Activated T-helper 2 cell treated with anti-CD3 and anti-CD28 coated beads, Interferon-gamma antibody, Interleukin-2, Interleukin-4, amounts not matched to agents 10 μg/mL and 5 μg/mL and 100 μg/mL, durations not matched to agents 14 hours and 24 hours and 36 hours (primary cell): ENCODE measurements around the gene CHID1. TPM values are rescaled to one million over a fixed set of nuclear protein-coding genes. Genes with fewer than 3 reads are reported as not detected.

Source experiments
- DNase-seq: peaks from one replicate; pipeline ENCODE4 v3.0.0; 2021; ENCODE audit warnings: low spot score
- H3K27ac Mint-ChIP-seq: one replicate; pipeline ENCODE4 v1.8.0; 2021; ENCODE audit warnings: mixed read lengths
- H3K27me3 Mint-ChIP-seq: one replicate; pipeline ENCODE4 v1.8.0; 2021; ENCODE audit warnings: low read depth, mixed read lengths
- H3K36me3 Mint-ChIP-seq: one replicate; pipeline ENCODE4 v1.8.0; 2021; ENCODE audit warnings: low read depth, mixed read lengths
- H3K4me1 Mint-ChIP-seq: one replicate; pipeline ENCODE4 v1.8.0; 2021; ENCODE audit warnings: low read depth, mixed read lengths
- H3K4me3 Mint-ChIP-seq: one replicate; pipeline ENCODE4 v1.8.0; 2021; ENCODE audit warnings: low read depth, mild to moderate bottlenecking, moderate library complexity, mixed read lengths
- H3K9me3 Mint-ChIP-seq: one replicate; pipeline ENCODE4 v1.8.0; 2021; ENCODE audit warnings: mixed read lengths
- intact Hi-C: fragments of 100-400 bp; cut with micrococcal nuclease; formaldehyde crosslinking; loops from one replicate; pipeline ENCODE4 v1.15.1; 2023
- total RNA-seq: library from RNA; stranded (reverse); gene quantifications from 2 replicates; pipeline ENCODE4 v1.2.3, GENCODE V29; 2022

Gene CHID1
- total RNA-seq: 89.0 and 96.0 TPM in 2 replicates

DNA sequence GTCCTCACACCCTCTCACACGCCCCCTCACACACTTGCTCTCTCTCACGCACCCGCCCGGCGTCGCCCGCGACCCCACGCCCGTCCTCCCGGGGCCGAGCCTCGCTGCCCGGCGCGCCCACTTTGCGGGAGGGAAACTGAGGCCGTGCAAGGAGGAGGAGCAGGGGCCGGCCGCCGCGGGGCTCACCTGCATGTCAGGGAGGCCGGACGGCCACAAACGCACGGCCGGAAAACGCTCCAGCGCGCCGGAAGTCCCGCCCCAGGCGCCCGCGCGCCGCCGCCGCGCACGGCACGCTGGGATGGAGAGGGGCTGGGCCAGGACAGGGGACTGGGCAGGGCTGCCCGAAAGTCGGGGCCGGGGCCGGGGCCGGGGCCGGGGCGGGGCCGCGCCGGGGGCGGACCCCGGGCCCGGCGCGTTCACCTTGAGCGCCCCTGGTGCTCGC is at the start of gene CHID1:
Gene CHID1 (minus strand): TSS at position 222 of the 442 bp plus-strand sequence. CDS start 5,994 bp downstream, outside the sequence.
- peak within 1 kb of the TSS; percentile 85 for H3K27ac Mint-ChIP-seq
- intact Hi-C loops: loop anchor here (2.0 to 5.0 kb wide), 2 partner anchors 14 to 68 kb away; partner anchors contain the start of genes AP2A2, POLR2L and TSPAN4
- H3K36me3 Mint-ChIP-seq: peaks cover 15% of the 10 kb centered on the region
- H3K4me1 Mint-ChIP-seq: peaks cover 10% of the 10 kb centered on the region
- H3K4me3 Mint-ChIP-seq: peak within 1 kb of the TSS; percentile 94
- H3K27me3 Mint-ChIP-seq: no peaks in the 10 kb centered on the region
- H3K9me3 Mint-ChIP-seq: no peaks in the 10 kb centered on the region
- peak; percentile 84 for DNase-seq

DNA sequence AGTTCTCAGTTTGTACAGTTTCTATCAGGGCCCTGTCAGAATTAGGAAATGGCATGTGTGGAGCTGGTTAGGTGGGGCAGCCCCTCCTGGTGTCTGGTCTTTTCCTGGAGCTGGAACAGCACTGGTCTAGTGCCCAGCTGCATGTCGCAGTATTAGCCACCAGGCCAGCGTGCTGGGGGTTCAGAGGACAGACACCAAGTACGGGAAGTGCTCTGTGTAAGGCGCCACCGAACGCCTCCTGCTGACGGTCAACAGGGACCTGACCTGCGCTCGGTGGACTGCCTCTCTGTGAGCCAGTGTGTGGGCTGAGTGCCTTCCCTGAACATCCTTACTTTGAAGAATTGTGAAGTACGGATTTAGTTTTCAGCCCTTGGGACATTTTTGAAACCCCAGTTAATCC is 49.0 kb upstream of the CHID1 start:
- Mint-ChIP-seq H3K9me3 (no peaks in the 10 kb centered on the region), H3K36me3 (peaks cover 25% of the 10 kb centered on the region), H3K4me3 (no peak overlapping the region), H3K27ac (no peak overlapping the region), H3K27me3 (no peaks in the 10 kb centered on the region), H3K4me1 (peaks cover under 1% of the 10 kb centered on the region)
- intact Hi-C loops: no loop called here
- DNase-seq: no peak

DNA sequence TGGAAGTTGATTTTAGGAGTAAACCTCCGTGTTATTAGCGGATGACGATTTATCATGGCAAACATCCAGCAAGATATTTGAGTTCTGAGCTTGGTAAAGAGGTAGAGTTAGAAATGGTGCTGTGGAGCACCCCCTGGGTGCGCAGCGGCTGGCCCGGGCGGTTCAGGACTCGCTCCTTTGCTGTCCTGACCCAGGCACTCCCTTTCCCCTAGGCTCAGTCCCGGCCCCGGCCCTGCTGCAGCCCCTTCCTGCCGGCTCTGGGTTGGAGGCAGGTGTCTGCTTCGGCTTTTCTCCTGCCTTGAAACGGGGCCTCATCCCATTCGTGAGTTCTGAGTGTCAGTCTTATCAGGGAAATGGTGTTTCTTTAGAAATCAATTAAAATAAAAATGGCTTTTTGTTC is 48.4 kb upstream of the CHID1 start:
- no peak overlapping the region for H3K27ac Mint-ChIP-seq
- H3K9me3 Mint-ChIP-seq: no peaks in the 10 kb centered on the region
- H3K27me3 Mint-ChIP-seq: no peaks in the 10 kb centered on the region

DNA sequence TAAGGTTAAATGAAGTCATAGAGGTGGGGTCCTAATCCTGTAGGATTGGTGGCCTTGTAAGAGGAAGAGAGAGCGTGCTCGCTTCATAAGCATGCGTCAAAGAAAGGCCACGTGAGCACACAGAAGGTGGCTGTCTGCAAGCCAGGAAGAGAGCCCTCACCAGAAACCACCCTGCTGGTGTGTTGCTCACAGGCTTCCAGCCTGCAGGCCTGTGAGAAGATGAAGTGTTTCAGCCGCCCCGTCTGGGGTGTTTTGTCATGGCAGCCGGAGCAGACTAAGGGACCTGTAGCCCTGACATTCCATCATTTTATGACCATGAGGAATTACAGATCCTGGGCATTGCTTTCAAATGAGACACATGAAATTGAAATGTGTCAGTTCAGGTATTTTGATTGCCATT is 47.5 kb upstream of the CHID1 start:
- Mint-ChIP-seq H3K9me3 (no peaks in the 10 kb centered on the region), H3K27ac (no peak overlapping the region), H3K4me3 (no peak overlapping the region), H3K4me1 (peaks cover 5% of the 10 kb centered on the region), H3K36me3 (peaks cover 13% of the 10 kb centered on the region), H3K27me3 (no peaks in the 10 kb centered on the region)
- intact Hi-C loops: no loop called here
- DNase-seq: no peak

More for the DNA sequence above, 48.4 kb upstream of the CHID1 start:
- intact Hi-C loops: no loop called here
- peaks cover 20% of the 10 kb centered on the region for H3K36me3 Mint-ChIP-seq
- no peak overlapping the region for H3K4me3 Mint-ChIP-seq
- H3K4me1 Mint-ChIP-seq: peaks cover 5% of the 10 kb centered on the region
- DNase-seq: no peak

DNA sequence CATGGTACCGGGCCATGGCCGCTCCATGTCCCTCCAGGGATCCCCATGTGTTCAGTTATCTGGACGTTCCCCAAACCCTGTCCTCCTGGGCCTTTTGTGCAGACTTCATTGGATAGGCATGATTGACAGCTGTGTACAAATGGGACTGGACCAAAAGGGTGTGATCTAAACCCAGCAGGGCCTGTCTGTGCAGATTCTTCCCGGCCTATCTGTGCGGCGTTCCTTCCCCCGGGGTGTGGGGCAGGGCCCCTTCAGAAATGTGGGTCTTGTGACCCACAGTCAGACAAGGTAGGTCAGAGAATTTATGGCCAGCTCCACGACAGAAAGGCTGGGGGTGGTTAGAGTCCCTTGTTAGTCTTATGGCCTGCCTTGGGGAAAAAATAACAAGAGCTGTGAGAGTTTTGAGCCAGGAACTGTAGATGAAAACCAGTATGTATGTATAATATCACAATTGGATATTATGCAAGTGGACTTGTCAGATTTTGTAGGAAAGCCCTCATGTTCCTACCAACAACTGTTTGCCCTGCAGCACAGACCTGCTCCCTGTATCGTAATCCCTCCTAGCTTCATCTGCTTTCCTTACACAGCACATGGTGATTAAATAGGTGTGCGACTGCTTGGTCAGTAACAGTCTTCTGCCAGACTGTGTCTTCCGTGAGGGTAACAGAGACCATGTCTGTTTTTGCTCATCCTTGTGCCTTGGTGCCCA is 46.8 kb upstream of the CHID1 start:
- DNase-seq: no peak
- H3K9me3 Mint-ChIP-seq: no peaks in the 10 kb centered on the region
- intact Hi-C loops: no loop called here
- H3K36me3 Mint-ChIP-seq: peaks cover 13% of the 10 kb centered on the region
- H3K27ac Mint-ChIP-seq: no peak overlapping the region
- H3K4me1 Mint-ChIP-seq: peaks cover 5% of the 10 kb centered on the region
- no peaks in the 10 kb centered on the region for H3K27me3 Mint-ChIP-seq
- H3K4me3 Mint-ChIP-seq: no peak overlapping the region

DNA sequence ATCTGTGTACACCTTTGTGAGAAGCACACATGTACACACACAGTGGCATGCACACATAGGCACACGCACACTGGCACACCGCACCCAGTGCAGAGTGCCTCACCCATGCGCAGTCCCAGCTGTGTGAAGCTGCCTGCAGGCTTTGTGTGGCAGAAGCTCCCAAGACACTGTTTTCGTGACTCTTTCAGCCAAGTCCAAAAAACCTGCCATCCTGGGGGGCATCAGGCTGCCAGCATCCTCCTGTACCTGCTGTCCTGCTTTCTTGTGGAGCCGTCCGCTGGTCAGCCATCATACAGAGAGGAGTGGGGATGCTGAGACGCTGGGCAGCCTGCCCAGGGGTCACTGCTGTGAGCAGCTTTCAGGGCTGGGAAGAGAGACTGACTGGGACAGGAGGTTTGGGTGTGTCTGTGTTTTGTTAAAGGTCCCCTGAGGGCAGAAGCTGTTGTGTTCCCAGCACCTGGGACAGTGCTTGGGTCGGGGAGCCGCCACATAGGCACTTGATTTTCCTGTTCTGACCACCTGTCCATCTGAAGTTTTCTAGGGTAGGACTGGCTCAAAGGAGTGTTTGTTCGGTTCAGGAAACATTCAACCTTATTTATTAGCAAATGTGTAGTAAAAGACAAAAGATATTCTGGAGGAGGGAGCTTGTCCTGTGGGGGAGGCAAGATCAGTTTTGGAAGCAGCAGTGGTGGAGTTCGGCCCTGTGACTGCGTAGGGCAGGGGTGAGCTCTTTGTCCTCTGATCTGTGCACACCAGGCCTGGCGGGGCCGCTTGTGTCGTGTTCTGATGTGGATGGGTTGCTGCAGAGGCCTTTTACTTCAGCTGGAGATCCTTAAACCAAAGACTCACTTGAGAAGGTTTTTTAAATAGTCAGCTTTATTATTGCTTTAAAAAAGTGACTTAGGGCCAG is 44.8 kb upstream of the CHID1 start:
- Mint-ChIP-seq H3K9me3 (no peaks in the 10 kb centered on the region), H3K27me3 (no peaks in the 10 kb centered on the region), H3K4me1 (peaks cover 5% of the 10 kb centered on the region), H3K4me3 (no peak overlapping the region), H3K36me3 (peaks cover 4% of the 10 kb centered on the region), H3K27ac (no peak overlapping the region)
- no peak for DNase-seq
- intact Hi-C loops: no loop called here

DNA sequence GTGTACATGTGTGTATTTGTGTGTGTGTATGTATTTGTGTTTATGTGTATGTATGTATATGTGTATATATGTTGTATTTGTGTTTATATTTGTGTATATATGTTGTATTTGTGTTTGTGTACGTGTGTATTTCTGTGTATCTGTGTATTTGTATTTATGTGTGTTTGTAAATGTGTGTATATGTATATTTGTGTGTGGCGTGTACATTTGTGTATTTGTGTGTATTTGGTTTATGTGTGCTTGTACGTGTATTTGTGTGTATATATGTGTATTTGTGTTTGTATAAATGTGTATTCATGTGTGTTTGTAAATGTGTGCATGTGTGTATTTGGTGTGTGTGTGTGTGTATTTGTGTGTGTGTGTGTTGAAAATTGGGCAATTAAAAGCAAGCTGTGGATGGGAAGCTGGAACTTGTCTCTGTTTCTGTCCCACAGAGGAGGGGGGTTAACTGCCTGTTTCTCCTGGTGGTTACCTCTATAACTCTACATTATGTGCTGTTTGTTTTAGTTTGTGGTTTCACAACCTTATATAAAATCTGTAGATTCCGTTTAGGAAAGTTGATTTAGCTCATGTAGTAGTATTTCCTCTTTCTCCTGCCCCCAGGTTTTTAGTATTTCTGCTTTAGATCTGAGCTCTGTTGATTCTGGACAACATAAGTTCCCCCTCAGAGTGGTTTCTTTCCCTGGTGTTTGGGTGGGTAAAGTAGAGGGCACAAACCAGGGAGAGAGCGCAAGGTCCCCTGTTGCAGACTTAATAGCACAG is 44.0 kb upstream of the CHID1 start:
- no peak overlapping the region for H3K4me3 Mint-ChIP-seq
- no peak for DNase-seq
- H3K36me3 Mint-ChIP-seq: peaks cover 8% of the 10 kb centered on the region
- H3K4me1 Mint-ChIP-seq: peaks cover 5% of the 10 kb centered on the region
- no peaks in the 10 kb centered on the region for H3K27me3 Mint-ChIP-seq
- peak overlapping the region; percentile 0 for H3K27ac Mint-ChIP-seq
- intact Hi-C loops: no loop called here
- peaks cover 4% of the 10 kb centered on the region for H3K9me3 Mint-ChIP-seq

DNA sequence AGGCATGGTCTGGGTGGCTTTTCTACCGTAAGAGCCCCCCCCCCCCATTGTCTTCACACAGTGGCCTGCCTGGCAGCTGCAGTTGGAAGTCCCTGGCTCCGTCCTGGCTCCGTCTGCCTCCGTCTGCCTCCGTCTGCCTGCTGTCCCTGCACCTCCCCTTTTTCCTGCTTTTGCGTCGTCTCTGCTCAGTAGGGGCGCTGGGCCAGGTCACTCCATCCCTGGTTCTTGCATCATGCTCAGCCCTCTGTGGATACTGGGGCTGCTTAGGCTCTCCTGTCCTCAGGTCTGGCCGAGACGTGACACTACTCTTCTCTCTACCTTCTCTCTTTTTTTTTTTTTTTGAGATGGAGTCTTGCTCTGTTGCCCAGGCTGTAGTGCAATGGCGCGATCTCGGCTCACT is 42.9 kb upstream of the CHID1 start:
- Mint-ChIP-seq H3K27ac (no peak overlapping the region), H3K36me3 (peaks cover 13% of the 10 kb centered on the region), H3K4me3 (no peak overlapping the region), H3K9me3 (peaks cover 8% of the 10 kb centered on the region), H3K27me3 (no peaks in the 10 kb centered on the region), H3K4me1 (peaks cover 5% of the 10 kb centered on the region)
- DNase-seq: no peak
- intact Hi-C loops: no loop called here

DNA sequence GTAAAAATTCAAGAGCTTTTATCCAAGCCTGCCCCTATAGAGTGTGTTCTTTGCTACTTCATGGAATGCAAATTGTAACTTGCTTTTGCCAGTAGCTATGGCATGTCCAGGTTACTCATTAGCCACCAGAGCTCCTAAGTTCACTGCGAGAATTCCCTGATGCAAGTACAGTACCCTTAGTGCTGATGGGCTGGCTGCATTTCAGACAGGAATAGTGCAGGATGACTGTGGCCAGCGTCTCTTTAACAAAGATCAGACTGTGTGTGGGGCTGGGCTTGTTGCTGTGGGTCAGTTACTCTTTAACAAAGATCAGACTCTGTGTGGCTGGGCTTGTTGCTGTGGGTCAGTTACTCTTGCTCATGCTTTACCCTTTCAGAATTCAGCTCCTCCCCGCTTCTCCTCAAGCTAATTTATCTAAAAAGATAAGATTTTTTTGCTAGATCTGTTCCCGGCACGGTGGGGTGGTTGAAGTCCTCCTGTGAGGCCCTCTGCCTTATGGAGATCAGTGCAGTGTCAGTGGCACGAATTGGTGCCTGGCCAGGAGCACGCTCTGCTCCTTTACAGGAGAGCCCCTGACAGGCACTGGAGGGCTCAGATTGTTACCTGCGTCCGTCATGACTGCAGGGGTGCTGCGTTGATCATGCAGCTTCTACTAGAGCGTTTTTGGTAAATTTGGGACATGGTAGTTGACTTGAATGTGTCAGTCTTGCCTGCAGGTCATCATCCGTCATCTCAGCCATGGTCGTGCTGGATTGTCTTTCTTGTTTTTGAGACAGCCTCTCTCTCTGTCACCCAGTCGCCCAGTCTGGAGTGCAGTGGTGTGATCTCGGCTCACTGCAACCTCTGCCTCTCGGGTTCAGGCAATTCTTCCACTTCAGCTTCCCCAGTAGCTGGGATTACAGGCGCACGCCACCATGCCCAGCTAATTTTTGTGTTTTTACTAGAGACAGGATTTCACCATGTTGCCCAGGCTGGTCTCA is 42.1 kb upstream of the CHID1 start:
- Mint-ChIP-seq H3K36me3 (peaks cover 20% of the 10 kb centered on the region), H3K4me1 (peaks cover 5% of the 10 kb centered on the region), H3K27ac (no peak overlapping the region), H3K27me3 (no peaks in the 10 kb centered on the region), H3K4me3 (no peak overlapping the region), H3K9me3 (peaks cover 13% of the 10 kb centered on the region)
- intact Hi-C loops: no loop called here
- no peak for DNase-seq

DNA sequence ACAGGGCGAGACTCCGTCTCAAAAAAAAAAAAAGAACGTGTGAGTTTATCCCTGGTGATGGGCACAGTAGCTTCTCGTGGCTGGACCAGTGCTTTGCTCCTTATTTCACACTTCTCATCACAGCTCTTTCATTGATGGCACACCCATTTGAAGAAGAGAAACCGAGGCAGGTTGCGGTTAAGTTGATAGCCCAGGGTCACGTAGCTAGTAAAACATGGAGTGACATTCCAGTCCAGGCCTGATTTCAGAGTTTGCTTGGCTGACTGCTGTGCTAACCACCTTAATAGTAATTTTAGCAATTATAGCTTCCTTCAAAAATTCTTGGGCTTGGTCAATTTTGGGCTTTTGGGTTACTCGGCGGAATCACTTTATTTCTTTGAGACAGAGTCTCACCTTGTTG is 40.9 kb upstream of the CHID1 start:
- H3K4me3 Mint-ChIP-seq: no peak overlapping the region

DNA sequence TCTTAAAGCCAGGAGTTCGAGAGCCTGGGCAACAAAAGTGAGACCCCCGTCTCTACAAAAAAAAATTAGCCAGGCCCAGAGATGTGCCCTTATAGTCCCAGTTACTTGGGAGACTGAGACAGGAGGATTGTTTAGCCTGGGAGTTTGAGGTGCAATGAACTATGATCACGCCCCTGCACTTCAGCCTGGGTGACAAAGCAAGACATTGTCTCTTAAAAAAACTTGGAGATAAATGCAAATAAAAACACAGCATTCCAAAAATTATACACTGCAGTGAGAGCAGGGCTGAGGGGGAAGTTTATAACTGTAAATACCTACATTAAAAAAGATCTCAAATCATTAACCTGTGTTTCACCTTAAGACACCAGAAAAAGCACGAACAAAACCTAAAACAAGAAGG is 37.1 kb upstream of the CHID1 start:
- H3K36me3 Mint-ChIP-seq: peaks cover 50% of the 10 kb centered on the region
- peaks cover 13% of the 10 kb centered on the region for H3K9me3 Mint-ChIP-seq
- no peak for DNase-seq
- no peak overlapping the region for H3K27ac Mint-ChIP-seq
- H3K27me3 Mint-ChIP-seq: no peaks in the 10 kb centered on the region
- no peak overlapping the region for H3K4me3 Mint-ChIP-seq
- no peaks in the 10 kb centered on the region for H3K4me1 Mint-ChIP-seq
- intact Hi-C loops: no loop called here

More for the DNA sequence above, 40.9 kb upstream of the CHID1 start:
- Mint-ChIP-seq H3K36me3 (peaks cover 23% of the 10 kb centered on the region), H3K9me3 (peaks cover 13% of the 10 kb centered on the region), H3K4me1 (peaks cover 5% of the 10 kb centered on the region), H3K27ac (no peak overlapping the region), H3K27me3 (no peaks in the 10 kb centered on the region)
- intact Hi-C loops: no loop called here
- DNase-seq: no peak

DNA sequence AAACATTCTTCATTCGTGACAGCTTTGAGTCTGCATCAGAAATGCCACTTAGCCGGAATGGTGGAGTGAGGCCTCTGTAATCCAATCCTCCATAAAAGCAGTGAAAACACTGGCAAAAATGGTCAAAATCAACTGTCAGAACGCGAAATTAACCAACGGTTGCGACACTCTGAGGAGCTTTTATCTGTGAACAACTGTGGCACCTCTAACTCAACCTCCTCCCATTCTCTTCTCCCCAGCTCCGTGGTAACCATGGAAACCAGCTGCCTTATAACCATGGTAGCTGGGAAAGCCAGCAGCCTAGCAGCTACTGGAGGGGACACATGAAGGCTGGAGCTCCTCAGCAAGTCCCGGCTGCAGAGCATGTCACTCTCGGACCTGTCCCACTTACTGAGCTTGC is 35.4 kb upstream of the CHID1 start:
- Mint-ChIP-seq H3K27ac (no peak overlapping the region), H3K4me1 (peaks cover 5% of the 10 kb centered on the region), H3K27me3 (no peaks in the 10 kb centered on the region), H3K9me3 (peaks cover 13% of the 10 kb centered on the region), H3K4me3 (no peak overlapping the region), H3K36me3 (peaks cover 50% of the 10 kb centered on the region)
- no peak for DNase-seq
- intact Hi-C loops: no loop called here
